ENCODE measurements around the gene NINJ1. TPM values are rescaled to one million over a fixed set of nuclear protein-coding genes. Genes with fewer than 3 reads are reported as not detected.
A peak's percentile ranks its signal among the peaks of the same experiment; 100 is the strongest.

NINJ1 gene
- total and polyA plus RNA-seq, 2 of the 13 experiments (the other 11 are each of a cell fraction or from before 2014, with no cell fraction given) = 81.2 to 92.1 TPM

DNA sequence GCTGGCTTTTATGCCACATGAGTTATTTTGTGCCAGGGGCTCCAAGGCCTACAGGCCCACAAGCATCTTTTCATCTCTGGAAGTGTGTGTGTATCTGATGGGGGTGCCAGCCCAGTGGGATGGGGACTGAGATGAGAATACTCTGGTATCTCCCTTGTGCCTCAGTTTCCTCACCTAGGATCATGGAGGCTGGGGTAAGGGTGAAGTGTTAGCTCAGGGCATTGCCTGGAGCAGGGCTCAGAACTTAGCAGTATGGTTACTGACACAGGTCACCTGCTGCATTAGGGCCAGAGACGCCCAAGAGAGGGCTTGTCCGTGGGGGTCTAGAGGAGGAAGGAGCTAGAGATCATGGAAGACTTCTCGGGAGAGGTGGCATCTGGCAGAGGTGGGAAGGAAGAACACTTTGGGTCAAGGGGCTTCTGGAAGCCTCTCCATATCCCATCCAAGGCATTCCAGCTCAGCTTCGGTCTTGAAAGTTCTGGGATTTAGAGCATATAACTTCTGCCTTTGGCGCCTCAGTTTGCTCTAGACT, 49.1 kb upstream of the NINJ1 start:
- no peaks in the 10 kb centered on the region for H3K9me3 ChIP-seq (ENCODE audit: low read length)

More for the DNA sequence above, 49.1 kb upstream of the NINJ1 start:
- ChIA-PET POLR2A (interaction anchor here (1.1 to 1.7 kb wide), 3 partner anchors 15 to 115 kb away, joined by 3 to 5 read pairs (median 3); no protein-coding TSS in a partner anchor), CTCF (ENCODE audit: low intra/inter-chr PET ratio, low total read pairs) (no interaction called here)
- FAIRE-seq (no peak), DNase-seq (ENCODE audit: low spot score) (no peak), ATAC-seq (no peak)
- Histone ChIP-seq H3K9ac (ENCODE audit: insufficient read depth, low read depth, low read length) (no peak overlapping the region), H3K36me3 (replicated peaks in 1 of 2; ENCODE audit: control insufficient read depth in 1 of 2, insufficient read depth in 2 of 2, low read length in 2 of 2) (0 out of 5 replicates have a peak, but pooled peaks cover 0 to 4% of the 10 kb centered on the region in 2 experiments), H3K27ac (ENCODE audit: extremely low read length, insufficient read depth, low read length) (no peak overlapping the region), H3K4me1 (ENCODE audit: insufficient read depth, low read length) (peaks cover 85% of the 10 kb centered on the region), H2AFZ (ENCODE audit: low read length) (no peak overlapping the region), H3K79me2 (ENCODE audit: insufficient read depth, low read length) (peaks cover 27% of the 10 kb centered on the region), H3K27me3 (ENCODE audit: control insufficient read depth in 1 of 2, insufficient read depth in 2 of 2, low read length in 2 of 2) (peaks cover 3 to 24% of the 10 kb centered on the region in 2 experiments; a peak in 4 of 5 replicates), H3K4me2 (ENCODE audit: low read depth, low read length) (peak overlapping the region; percentile 80), H4K20me1 (ENCODE audit: insufficient read depth, low read length) (no peaks in the 10 kb centered on the region), H3K4me3 (replicated peaks in 1 of 3; ENCODE audit: insufficient read depth in 1 of 3, low read depth in 2 of 3, low read length in 3 of 3) (peak overlapping the region; percentile 52 to 79 (median 54); a peak in 5 of 6 replicates)
- intact Hi-C loops (cut with micrococcal nuclease; ENCODE audit: unreplicated experiment) (no loop called here), in situ Hi-C loops (cut with HindIII; ENCODE audit: extremely low pct_ligation_motif_present, low pct_unique_long_range_greater_than_20kb) (no loop called here)
- 43% methylated on average over 4 of the region's 5 CpGs for WGBS (ENCODE audit: low lambda C conversion rate)
- TF ChIP-seq ZMYM3 (CRISPR knock-in tag; IDR thresholded peaks at IDR 0.05) (peak; percentile 85; the same call in 1 of the 2 replicates), CEBPG (CRISPR knock-in tag; IDR thresholded peaks at IDR 0.05) (no peak), ZNF850 (CRISPR knock-in tag; conservative IDR thresholded peaks at IDR 0.05) (no peak), KLF6 (CRISPR knock-in tag; IDR thresholded peaks at IDR 0.05) (no peak), CHD4 (IDR thresholded peaks at IDR 0.05; ENCODE audit: borderline replicate concordance, low read length) (peak; percentile 41; the same call in 1 of the 2 replicates), RNF219 (CRISPR knock-in tag; IDR thresholded peaks at IDR 0.05) (no peak), NRL (CRISPR knock-in tag; IDR thresholded peaks at IDR 0.05; ENCODE audit: borderline replicate concordance) (no peak), MIXL1 (CRISPR knock-in tag; IDR thresholded peaks at IDR 0.05) (0 out of 2 replicates have a peak, but pooled peaks have one; percentile 4), ZBTB49 (CRISPR knock-in tag; IDR thresholded peaks at IDR 0.05; ENCODE audit: borderline replicate concordance) (no peak), ZNF598 (CRISPR knock-in tag; IDR thresholded peaks at IDR 0.05; ENCODE audit: borderline replicate concordance) (0 out of 2 replicates have a peak, but pooled peaks have one; percentile 18), TFDP1 (CRISPR knock-in tag; IDR thresholded peaks at IDR 0.05; ENCODE audit: borderline replicate concordance) (no peak), ZNF678 (CRISPR knock-in tag; IDR thresholded peaks at IDR 0.05) (no peak), ZNF138 (CRISPR knock-in tag; IDR thresholded peaks at IDR 0.05; ENCODE audit: low read depth) (0 out of 2 replicates have a peak, but pooled peaks have one; percentile 11)
- BruUV-seq (replicated peaks) = no TSS peak
